Stimulated activated CD4-positive, alpha-beta T cell treated with anti-CD3 and anti-CD28 coated beads, Interleukin-4, amount 100 ng/mL, for 24 hours (primary cell): Measurements from ENCODE around the gene NTRK3.

Experiments
- DNase-seq: peaks from one replicate; pipeline ENCODE4 v3.0.0-alpha.2; 2020

The NTRK3 gene

DNA sequence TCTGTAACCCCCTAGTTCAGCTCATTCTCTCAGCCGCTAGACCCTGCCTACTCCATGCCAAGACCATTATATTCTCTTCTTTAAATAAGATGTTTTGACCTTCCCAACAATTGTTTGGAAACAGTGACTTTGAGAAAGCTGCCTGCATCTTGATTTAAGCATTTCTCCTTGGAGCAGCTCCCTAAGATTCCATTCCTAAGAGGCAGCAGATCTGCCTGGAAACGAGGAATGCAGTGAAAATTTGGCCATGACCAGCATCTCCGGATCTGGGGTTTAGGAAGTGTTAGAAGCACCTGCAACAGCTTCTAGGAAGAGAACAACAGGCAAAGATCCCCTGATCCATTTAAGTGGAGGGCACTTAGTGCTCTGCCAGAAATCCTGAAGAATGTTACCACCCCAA is 235.7 kb downstream of the NTRK3 start:
- no peak for DNase-seq

DNA sequence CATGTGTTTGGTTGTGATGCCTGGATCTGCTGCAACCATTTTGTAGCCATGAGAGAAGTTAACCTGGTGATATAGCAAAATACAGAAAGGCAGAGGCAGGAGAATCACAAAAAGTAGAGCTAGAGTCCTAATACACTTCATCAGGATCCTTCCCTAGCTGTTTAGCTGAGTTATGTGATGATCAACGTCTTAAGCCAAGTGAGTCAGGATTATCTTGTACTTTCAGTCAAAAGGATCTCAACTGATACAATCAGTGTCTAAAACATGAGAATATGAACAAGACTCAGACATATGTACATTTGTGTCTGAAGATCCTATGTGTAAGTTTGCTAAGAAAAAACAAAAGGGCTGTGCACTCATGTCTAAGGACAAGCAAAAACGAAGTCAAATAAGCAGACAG is 236.9 kb downstream of the NTRK3 start:
- DNase-seq = no peak

DNA sequence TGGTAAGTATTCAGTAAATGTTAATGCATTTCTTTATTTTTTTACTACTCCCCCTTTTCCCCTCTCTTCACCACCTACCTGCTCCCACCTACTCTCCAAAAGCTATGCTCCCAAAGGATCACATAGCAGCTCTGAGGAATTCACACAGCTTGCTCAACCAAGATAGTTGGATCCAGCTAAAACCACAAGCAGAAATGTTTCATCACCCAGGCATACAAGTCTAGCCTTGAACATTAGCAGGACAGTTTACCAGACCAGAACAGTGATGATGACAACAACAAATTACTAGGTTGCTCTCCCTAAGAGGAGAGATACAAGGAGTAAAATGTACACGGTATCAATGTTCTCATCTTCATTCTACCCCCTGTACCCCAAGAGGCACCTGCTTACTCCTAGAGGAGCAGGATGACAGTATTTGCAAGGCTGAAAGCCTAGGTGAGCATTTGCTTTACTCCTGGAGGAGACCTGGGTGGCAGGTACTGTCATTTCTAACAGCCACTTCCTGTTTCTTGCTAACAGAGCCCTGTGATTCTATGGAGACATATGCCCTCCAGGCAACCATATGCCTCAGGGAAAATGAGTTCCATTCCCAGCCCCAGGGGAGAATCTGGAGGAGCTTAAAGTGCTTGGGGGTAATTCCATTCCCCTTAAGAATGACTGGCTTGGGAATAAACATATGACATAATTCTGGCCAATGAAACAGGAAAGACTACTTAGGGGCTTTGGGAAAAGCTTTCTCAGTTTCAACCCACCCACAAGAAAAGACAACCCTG is 237.5 kb downstream of the NTRK3 start:
- DNase-seq = no peak

DNA sequence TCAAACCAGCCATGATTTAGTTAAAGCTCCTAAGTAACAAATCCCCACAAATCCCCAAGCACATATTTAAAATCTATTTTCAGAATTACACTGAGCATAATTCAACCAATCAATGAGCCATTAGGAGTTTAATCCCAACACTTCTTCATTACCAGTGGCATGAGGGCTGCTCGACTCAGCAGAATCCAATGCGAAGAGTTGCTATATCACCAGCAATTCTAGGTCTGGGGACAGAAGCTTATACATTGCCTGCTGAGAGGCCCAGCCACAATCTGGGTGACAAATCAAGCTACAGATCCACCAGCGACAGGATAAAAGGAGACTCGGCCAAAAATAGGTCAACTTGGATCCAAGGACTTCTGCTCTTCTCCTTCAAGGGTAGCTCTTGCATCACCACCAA is 238.8 kb downstream of the NTRK3 start:
- DNase-seq = no peak

DNA sequence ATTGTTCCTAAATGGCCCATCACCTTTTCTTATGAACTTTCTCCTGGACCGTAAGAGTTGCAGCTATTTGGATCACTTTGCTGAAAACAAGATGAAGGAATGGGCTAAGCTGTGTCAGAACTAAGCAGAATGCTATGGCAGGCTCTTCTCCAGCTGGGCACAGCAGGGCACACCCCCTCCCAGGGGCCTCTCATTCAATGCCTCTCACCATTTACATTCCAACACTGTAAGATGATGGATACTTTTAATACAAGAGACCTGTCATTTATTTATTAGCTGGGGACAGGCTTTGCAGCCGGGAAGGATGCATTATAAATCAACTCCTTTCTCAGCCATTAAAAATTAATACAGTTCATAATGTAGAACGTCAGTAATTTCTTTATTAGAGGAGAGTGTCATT is 240.1 kb downstream of the NTRK3 start:
- DNase-seq = no peak

DNA sequence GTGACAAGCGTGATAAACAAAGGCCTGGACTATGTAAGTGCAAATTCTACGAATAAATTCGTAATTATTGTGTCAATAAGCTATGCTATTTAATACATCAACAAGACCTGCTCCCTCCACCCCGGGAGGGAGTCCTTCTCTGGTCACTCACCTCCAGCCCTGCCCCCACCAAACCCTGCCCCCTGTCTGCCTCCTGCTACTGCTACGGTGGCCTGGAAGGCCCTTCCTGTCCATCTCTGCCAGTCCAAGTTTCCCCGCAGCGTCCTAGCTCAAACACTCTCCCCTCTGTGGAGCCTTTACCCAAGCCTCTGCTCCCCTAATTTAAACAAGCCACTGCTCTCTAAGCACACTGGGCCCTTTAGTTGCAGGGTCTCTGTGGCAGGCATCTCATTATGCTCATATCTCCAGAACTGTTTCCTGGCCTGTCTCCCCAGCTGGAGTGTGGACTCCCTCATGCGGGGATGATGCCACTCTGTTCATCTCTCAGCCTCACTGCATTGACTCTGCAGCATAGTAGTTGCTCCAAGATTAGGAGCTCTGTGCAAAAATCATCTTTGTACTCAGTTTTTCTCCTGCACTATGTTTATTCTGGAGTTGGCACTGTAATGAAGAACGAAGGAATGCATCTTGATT is 241.2 kb downstream of the NTRK3 start:
- no peak for DNase-seq

DNA sequence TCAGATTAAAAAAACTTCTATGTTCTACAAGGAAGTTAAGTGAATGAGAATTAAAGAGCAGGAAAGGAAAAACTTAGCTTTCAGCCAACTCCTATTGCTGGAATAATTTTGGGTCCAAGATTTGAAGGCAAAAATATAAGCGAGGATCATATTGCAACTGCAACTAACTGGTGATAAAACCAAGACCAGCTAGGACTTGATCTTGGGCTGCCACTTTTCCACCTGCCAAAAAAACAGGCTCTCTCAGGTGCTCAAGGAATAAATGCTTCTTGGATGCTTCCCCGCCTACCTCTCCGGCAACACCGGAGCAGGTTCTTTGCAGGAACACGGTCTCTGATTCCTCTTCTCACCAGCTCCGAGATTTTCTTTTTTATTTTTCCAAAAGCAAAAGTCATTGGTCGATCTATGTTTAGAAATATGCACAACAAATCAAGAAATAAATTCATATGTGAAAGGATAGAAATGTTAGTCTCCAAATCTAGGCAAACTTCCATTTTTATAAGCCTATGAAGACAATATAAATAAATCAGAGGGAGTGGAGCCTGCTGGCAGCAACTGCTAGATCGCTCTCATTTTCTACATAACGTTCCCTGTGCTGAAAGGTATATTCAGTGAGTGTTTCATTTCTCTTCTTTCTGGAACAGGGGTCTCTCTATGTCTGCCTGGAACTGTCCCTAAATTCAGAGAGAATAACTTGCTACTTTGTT is 241.9 kb downstream of the NTRK3 start:
- DNase-seq = no peak

DNA sequence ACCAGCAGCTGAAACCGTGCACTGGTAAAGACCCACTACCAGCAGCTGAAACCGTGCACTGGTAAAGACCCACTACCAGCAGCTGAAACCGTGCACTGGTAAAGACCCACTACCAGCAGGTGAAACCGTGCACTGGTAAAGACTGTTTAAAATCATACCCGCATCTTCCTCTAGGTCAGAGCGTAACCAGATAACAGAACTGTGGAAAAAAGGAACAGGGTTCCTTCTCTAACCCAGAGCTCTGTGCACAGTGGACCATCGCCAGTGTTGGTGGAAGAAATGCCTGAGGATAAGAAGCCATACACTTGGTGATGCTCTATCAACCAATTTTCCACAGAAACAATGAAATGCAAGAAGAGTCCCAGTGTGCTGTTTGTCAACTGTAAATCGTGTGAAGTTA is 243.4 kb downstream of the NTRK3 start:
- no peak for DNase-seq

DNA sequence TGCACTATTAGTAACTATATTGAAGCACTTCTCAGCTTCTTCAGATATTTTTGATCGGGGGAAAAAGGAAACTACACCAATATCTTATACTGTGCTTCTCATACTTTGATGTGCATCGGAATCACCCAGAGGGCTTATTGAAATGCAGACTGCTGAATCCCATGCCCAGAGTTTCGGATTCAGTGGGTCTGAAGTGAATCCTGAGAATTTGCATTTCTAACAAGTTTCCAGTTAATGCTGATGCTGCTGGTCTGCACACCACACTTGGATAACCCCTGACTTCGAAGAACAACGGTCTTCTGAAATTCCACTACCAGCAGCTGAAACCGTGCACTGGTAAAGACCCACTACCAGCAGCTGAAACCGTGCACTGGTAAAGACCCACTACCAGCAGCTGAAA is 243.9 kb downstream of the NTRK3 start:
- no peak for DNase-seq

DNA sequence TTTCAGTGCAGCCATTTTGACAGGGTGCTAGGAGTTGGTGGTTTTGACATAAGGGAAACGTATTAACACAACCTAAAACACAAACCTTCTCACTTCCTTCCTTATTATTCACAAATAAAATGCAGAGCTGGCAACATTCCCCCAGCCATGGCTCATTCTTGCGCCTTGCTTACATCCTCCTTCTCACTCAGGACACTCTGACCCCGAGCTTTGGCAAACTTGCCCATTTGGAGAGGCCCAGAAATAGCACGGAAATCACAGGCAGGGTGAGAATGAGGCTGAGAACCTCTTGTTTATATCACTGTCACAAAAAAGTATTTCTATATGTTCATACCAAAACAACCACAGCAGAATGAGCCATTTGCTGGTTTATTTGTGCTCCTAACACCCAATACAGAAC is 244.3 kb downstream of the NTRK3 start:
- DNase-seq = no peak

DNA sequence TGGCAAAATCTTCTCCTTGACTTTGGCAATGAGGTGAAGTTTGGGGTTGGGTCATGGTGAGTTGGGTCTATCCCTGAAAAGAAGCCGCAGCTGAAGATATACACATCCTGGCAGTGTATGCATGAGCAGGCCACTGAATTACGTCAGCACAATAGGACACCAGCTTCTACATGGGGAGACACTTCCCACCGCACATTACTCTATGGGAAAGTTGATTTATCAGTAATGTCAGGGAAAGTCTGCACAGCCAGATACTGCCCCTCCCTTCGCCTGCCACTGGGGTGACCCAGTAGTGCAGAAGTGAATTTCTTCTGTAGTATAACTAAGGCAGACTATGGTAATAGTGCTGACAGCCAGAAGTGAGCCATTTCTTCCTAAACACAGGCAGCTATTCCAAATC is 245.0 kb downstream of the NTRK3 start:
- DNase-seq = no peak

DNA sequence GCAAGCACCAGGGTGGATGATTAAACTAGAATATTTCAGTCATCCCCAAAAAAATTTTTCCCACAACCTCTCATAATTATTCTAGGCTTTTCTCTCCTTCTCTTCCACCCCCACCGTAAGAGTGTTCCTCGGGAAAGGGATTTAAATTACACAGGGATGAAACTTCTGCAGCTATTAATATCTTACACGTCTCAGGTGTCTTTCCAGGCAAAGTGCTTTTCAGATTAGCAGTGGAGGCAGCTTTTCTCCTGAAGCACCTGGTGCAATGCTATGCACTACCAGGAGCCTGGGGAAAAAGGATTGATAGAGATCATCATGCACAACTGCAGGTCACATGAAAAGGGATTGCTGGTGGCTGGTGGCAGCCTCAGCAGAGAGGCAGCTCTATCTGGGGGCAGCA is 250.4 kb downstream of the NTRK3 start:
- no peak for DNase-seq

DNA sequence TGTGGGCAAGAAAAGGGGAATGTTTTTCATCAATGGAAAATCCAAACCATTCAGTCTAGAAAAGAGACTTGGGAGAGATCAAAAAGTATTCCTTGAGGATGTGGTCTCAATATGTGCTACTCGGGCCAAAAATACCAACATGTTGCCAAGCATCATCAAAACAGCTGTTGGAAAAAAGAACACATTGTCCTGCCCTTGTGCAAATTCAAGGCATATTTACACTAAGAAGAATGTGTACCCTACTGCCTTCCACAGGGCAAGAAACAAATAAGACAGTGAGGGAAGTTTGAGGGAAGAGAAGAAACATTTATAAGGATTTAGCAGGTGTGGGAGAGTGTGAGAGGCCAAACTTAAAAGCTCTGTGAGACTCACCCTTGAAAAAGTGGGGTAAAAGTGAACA is 252.1 kb downstream of the NTRK3 start:
- DNase-seq = no peak

DNA sequence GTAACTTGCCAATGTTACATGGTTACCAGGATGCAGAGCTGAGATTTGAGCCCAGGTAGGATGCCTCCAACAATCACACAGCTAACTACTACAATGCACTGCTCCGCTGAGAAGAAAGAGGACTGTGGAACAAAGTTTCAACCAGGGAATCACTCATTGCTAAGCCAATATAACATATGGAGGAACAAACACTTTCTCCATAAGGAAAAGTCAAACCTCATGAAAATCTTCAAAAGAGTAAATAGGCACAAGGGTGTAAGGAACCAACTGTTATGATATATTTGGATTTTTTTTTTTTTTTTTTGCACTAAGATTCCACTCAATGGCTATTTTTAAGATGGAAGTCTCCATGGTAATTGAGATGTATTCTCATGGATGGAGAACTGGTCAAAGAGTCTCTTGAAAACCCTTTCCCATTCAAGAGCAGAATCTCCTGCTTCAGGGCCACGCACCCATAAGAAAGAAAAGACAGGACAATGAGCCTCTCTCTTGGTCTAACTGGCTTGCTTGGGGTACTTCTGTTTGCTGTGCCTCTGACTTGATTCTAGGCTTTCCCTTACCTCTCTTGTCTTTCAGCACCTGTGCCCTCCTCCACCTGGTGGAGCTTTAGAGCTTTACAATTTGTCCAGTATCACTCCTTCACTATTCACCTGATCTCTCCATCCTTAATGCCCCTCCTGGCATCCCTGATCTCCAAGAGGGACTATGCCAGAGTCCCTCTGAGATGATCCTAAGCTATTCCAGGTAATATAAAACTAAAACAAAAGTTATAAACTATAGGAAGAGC is 252.8 kb downstream of the NTRK3 start:
- no peak for DNase-seq

DNA sequence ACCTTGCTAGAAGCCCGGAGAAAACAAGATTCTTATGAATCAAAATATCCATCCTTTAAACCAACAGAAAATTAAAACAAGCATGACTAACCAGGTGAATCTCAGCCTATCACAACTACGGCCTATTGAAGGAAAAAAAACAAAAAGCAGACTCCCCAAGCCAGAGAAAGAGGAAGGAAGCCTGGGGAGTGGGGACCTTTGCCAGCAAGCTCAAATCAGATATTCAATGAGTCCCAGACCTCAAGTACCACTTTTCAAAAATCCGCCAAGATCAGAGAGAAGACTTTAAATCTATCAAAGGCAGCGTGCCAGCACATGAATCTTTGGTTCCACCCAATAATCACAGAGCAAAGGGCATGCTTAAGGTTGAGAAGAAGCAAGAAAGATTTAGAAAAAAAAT is 253.8 kb downstream of the NTRK3 start:
- DNase-seq = no peak

DNA sequence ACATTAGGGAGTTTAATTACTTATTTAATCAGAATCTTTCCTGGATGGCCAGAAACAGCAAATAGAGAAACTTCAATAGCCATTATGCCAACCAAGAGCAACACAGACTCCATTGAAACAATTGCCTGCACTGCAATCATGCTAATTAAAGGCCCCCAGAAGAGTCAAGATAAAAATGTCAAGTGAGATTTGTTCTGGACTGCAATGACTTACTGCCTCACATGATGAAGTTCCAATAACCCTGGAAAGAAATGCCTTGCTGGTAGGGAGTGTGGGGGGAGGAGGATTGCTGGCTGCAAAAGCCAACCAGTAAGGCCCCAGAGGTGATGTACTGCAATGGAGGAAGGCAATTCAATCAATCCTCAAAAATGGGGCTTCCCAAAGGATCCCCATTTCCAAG is 257.9 kb downstream of the NTRK3 start:
- no peak for DNase-seq

DNA sequence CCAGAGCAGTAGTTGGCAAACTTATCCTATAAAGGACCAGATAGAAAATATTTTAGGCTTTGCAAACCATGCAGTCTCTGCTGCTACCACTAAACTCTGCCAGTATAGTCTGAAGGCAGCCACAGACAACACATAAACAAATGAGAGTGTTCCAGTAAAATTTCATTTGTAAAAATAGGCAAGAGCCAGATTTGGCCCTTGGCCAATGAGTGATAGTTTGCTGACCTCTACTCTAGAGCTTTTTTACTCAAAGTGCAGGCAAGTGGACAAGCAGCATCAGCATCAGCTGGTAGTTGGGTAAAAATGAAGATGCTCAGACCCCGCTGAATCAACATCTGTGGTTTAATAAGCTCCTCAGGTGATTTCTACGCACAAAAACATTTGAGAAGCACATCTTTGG is 269.8 kb downstream of the NTRK3 start:
- DNase-seq = no peak

DNA sequence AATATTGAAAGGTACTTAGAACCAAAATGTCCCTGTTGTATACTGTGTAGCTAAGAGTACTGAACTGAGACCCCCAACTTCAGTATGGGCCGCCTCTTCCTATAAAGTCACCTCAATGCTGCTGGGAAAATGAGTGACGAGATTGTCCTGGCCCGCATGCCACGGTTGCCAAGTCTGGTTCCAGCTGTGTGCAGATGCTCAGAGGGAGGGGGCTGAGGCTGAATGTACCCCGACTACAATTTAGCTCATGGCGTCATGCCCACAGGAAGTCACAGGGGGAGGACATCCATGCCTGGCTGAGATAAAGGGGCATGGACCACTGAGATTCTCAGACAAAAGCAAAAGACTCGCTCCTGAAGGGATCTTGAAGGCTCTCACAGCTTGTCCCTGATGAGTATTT is 271.1 kb downstream of the NTRK3 start:
- DNase-seq = no peak

DNA sequence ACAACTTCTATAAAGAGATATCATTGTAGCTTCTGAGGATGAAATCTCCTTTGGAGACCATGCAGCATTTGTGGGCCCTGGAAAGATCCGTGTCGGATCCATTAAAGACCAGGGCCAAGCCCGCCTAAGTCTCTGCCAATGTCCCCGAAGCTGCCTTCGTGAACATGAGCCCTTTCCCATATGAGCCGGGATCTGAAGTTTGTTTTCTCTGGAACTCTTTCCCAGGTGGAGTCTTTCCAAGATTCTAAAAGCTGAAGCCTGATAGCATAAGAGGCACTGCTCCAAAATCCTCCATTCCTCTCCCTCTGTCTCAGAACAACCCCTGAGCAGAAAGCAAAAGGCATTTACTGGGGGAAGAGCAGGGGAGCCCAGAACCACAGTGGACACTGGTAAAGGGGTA is 274.6 kb downstream of the NTRK3 start:
- DNase-seq = no peak

DNA sequence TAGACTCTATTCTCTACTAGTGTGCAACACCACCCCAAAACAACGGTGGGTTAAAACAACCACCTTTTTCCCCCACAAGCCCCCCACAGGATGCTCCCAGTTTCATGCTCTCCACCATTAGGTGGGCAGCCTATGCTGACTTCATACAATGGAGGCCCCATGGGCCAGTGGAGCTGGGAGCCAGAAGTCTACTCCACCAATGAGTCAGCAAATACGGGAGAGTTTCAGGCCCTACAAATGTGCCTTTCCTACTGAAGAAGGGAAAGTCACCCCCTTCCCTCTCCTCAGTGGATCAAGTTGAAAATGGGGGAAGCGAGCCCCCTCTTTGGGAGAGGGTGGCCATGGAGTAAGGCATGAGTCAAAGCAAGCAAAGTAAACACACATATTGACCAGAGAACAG is 278.6 kb downstream of the NTRK3 start:
- DNase-seq = no peak

DNA sequence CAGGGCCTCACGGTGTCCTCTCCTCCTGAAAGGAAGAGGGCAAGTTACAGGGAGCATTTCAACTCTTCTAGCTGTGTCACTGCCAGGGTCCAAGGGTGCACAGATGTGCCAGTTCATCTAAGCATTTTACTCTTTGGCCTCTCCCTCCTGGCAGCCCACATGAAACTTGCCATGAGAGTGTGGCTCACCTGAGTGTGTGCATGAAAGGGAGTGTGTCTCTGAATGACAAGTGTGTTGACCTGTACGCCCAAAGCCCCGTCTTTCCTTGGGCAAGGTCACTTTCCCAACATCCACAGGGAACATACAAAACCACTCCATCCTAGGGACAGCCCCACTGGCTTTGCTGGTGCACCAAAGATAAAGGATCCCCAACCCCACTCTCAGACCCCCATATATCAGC is 280.0 kb downstream of the NTRK3 start:
- DNase-seq = no peak

DNA sequence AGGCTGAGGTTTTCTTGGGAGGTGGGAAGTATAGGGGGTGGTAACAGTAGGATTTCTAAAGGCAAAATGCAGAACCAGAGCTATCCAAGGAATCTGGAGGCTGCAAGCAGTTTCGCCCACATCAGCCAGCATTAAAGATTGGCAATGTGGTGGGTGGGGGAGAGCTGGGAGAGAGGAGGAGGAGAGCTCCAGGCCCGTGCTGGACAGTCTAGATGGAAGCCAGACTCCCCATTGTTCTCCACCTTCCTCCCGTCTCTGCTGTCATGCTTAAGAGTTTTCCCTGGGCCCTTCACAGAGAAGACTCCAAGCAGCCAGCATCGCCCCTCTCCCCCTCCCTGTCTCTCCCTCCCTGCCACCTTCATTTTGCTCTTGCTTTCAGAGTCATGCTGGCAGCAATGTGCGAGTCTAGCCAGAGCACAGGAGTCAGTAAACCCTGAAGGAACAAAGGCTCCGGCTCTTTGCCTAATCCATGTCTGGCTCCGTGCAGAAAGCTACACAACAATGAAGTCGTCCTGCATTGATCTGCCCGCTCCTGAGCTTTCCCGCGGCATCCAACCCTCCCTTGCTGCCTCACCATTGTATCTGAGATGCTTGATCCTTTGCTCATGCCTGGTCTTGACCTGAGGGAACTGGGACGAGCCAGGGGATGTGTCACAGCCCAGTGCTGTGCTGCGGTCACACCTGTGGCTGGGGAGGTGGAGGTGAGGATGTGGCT is 282.9 kb downstream of the NTRK3 start:
- no peak for DNase-seq

DNA sequence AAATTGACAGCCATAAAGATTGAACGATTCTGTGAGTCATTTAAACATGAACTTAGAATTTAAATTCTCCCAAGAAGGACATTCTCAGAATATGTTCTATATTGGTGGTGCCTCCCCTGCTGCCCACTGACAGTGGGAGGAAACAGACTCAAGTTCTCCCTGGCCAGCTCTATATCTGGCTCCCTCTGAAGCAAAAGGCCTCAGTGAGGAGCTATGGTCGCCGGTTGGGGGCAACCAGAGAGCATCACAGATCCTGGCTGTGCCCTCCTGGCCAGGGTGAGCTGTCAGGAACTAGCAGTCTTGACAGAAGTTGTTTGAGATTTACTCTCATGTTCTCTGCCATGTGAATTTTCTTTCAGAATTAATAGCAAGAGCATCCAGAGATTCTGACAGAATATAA is 285.5 kb downstream of the NTRK3 start:
- DNase-seq = no peak
